HepG2 (cell line): ENCODE data around the gene IL17C. TPM values are rescaled to one million over a fixed set of nuclear protein-coding genes. Genes with fewer than 3 reads are reported as not detected.

ENCODE experiments used
- ARNT2 ChIP-seq: sonication (generic); formaldehyde crosslinking; IDR thresholded peaks from 2 replicates; pipeline ENCODE4 v1.8.0; 2022; ENCODE audit warnings: mild to moderate bottlenecking, low read depth, missing genetic modification reagents, moderate library complexity
- ISL2 ChIP-seq: sonication (generic); formaldehyde crosslinking; IDR thresholded peaks from 2 replicates; pipeline ENCODE4 v1.5.0; 2020; ENCODE audit warnings: missing genetic modification reagents
- ZNF33B ChIP-seq: sonication (generic); formaldehyde crosslinking; IDR thresholded peaks from 2 replicates; pipeline ENCODE4 v1.5.1; 2020; ENCODE audit warnings: mild to moderate bottlenecking, missing genetic modification reagents
- ZNF34 ChIP-seq: sonication (generic); formaldehyde crosslinking; IDR thresholded peaks from 2 replicates; pipeline ENCODE4 v1.4.0; 2020; ENCODE audit warnings: mild to moderate bottlenecking, missing genetic modification reagents, borderline replicate concordance
- ZNF383 ChIP-seq: sonication (generic); formaldehyde crosslinking; IDR thresholded peaks from 2 replicates; pipeline ENCODE4 v1.4.0; 2020; ENCODE audit warnings: missing genetic modification reagents, mild to moderate bottlenecking, borderline replicate concordance
- ZSCAN12 ChIP-seq: sonication (generic); formaldehyde crosslinking; IDR thresholded peaks from 2 replicates; pipeline ENCODE4 v1.9.0; 2021; ENCODE audit warnings: mild to moderate bottlenecking, missing genetic modification reagents
- polyA plus RNA-seq, 8 experiments: library from polyadenylated mRNA; depleted of rRNA in 3 of 8; stranded (reverse) in 7 of 8; unstranded in 1 of 8; fragments of >200 nt; fragmentation: Illumina TruSeq in 4 of 8; extraction: Trizol in 4 of 8; gene quantifications; 2 replicates each; pipeline versions ENCODE4 v1.2.1 to v1.2.3, GENCODE V29; 2011 to 2016; ENCODE audit warnings: low read depth in 4 of 8, missing spikeins in 1 of 8, mixed read lengths in 1 of 8; ENCODE audit not compliant: insufficient read depth in 1 of 8
- total RNA-seq, 5 experiments: library from RNA; depleted of rRNA; stranded (reverse); fragments of >200 nt; fragmentation: Illumina TruSeq; extraction: Trizol; gene quantifications; 2 replicates each; pipeline ENCODE4 v1.2.3, GENCODE V29; 2016; ENCODE audit warnings: low read depth in 1 of 5
- TF ChIP-seq, protein P1 (sequence below): sonication (generic); formaldehyde crosslinking; IDR thresholded peaks from 2 replicates; pipeline ENCODE4 v1.9.0; 2022; ENCODE audit warnings: missing genetic modification reagents, mild to moderate bottlenecking, borderline replicate concordance
- TF ChIP-seq, protein P2 (sequence below): sonication (generic); formaldehyde crosslinking; IDR thresholded peaks from 2 replicates; pipeline ENCODE4 v1.4.0; 2020; ENCODE audit warnings: mild to moderate bottlenecking, missing genetic modification reagents, borderline replicate concordance
- TF ChIP-seq, protein P3 (sequence below): sonication (generic); formaldehyde crosslinking; IDR thresholded peaks from 2 replicates; pipeline ENCODE4; 2020; ENCODE audit warnings: missing genetic modification reagents, mild to moderate bottlenecking, borderline replicate concordance
- TF ChIP-seq, protein P4 (sequence below): sonication (generic); formaldehyde crosslinking; conservative IDR thresholded peaks from 2 replicates; pipeline ENCODE4 v1.8.0; 2022; ENCODE audit warnings: missing genetic modification reagents
- TF ChIP-seq, protein P5 (sequence below): sonication (generic); formaldehyde crosslinking; IDR thresholded peaks from 2 replicates; pipeline ENCODE4 v1.4.0; 2020; ENCODE audit warnings: mild to moderate bottlenecking, missing genetic modification reagents, borderline replicate concordance

The IL17C gene
- total and polyA plus RNA-seq, 2 of the 13 experiments (the other 11 are each of a cell fraction or from before 2014, with no cell fraction given), result not detected

DNA sequence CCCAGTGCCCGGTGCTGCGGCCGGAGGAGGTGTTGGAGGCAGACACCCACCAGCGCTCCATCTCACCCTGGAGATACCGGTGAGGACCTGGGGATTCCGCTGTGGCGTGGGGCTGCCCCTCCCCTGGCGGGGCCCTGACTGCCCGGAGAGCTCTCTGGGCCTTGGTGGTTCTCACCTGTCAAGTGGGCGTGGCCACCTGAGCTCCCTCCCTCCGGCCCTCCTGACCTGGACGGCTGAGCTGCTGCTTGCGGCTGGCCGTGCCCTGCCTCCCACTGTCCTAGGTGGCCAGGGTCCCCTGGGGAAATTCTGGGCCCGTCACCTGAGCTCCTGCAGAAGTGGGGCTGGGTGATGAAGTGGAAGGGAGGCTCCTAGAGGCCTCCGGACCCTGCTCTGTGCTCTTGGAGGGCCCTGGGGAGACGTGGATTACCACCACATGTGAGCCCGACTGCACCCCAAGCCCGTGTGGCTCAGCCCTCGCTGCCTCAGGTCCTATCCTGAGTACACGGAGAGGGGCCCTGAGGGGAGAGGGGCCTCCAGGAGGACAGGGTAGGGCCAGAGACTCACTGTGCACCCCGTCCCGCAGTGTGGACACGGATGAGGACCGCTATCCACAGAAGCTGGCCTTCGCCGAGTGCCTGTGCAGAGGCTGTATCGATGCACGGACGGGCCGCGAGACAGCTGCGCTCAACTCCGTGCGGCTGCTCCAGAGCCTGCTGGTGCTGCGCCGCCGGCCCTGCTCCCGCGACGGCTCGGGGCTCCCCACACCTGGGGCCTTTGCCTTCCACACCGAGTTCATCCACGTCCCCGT is 1.1 kb downstream of the IL17C start (continued):
- peak; percentile 68; the same call in 1 of the 2 replicates for TF ChIP-seq ZNF383
- TF ChIP-seq, protein P1, sequence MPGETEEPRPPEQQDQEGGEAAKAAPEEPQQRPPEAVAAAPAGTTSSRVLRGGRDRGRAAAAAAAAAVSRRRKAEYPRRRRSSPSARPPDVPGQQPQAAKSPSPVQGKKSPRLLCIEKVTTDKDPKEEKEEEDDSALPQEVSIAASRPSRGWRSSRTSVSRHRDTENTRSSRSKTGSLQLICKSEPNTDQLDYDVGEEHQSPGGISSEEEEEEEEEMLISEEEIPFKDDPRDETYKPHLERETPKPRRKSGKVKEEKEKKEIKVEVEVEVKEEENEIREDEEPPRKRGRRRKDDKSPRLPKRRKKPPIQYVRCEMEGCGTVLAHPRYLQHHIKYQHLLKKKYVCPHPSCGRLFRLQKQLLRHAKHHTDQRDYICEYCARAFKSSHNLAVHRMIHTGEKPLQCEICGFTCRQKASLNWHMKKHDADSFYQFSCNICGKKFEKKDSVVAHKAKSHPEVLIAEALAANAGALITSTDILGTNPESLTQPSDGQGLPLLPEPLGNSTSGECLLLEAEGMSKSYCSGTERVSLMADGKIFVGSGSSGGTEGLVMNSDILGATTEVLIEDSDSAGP (CRISPR knock-in tag), result peak; percentile 70; the same call in 1 of the 2 replicates
- TF ChIP-seq ZNF33B (CRISPR knock-in tag), result 0 out of 2 replicates have a peak, but pooled peaks have one; percentile 10
- TF ChIP-seq, protein P2, sequence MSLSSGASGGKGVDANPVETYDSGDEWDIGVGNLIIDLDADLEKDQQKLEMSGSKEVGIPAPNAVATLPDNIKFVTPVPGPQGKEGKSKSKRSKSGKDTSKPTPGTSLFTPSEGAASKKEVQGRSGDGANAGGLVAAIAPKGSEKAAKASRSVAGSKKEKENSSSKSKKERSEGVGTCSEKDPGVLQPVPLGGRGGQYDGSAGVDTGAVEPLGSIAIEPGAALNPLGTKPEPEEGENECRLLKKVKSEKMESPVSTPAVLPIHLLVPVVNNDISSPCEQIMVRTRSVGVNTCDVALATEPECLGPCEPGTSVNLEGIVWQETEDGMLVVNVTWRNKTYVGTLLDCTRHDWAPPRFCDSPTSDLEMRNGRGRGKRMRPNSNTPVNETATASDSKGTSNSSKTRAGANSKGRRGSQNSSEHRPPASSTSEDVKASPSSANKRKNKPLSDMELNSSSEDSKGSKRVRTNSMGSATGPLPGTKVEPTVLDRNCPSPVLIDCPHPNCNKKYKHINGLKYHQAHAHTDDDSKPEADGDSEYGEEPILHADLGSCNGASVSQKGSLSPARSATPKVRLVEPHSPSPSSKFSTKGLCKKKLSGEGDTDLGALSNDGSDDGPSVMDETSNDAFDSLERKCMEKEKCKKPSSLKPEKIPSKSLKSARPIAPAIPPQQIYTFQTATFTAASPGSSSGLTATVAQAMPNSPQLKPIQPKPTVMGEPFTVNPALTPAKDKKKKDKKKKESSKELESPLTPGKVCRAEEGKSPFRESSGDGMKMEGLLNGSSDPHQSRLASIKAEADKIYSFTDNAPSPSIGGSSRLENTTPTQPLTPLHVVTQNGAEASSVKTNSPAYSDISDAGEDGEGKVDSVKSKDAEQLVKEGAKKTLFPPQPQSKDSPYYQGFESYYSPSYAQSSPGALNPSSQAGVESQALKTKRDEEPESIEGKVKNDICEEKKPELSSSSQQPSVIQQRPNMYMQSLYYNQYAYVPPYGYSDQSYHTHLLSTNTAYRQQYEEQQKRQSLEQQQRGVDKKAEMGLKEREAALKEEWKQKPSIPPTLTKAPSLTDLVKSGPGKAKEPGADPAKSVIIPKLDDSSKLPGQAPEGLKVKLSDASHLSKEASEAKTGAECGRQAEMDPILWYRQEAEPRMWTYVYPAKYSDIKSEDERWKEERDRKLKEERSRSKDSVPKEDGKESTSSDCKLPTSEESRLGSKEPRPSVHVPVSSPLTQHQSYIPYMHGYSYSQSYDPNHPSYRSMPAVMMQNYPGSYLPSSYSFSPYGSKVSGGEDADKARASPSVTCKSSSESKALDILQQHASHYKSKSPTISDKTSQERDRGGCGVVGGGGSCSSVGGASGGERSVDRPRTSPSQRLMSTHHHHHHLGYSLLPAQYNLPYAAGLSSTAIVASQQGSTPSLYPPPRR, result 0 out of 2 replicates have a peak, but pooled peaks have one; percentile 29
- TF ChIP-seq ISL2 (CRISPR knock-in tag), result no peak
- TF ChIP-seq, protein P3, sequence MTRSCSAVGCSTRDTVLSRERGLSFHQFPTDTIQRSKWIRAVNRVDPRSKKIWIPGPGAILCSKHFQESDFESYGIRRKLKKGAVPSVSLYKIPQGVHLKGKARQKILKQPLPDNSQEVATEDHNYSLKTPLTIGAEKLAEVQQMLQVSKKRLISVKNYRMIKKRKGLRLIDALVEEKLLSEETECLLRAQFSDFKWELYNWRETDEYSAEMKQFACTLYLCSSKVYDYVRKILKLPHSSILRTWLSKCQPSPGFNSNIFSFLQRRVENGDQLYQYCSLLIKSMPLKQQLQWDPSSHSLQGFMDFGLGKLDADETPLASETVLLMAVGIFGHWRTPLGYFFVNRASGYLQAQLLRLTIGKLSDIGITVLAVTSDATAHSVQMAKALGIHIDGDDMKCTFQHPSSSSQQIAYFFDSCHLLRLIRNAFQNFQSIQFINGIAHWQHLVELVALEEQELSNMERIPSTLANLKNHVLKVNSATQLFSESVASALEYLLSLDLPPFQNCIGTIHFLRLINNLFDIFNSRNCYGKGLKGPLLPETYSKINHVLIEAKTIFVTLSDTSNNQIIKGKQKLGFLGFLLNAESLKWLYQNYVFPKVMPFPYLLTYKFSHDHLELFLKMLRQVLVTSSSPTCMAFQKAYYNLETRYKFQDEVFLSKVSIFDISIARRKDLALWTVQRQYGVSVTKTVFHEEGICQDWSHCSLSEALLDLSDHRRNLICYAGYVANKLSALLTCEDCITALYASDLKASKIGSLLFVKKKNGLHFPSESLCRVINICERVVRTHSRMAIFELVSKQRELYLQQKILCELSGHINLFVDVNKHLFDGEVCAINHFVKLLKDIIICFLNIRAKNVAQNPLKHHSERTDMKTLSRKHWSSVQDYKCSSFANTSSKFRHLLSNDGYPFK (CRISPR knock-in tag), result 0 out of 2 replicates have a peak, but pooled peaks have one; percentile 11
- 0 out of 2 replicates have a peak, but pooled peaks have one; percentile 41 for TF ChIP-seq ARNT2 (CRISPR knock-in tag)
- TF ChIP-seq ZNF34, result peak; percentile 53; the same call in 1 of the 2 replicates
- TF ChIP-seq, protein P4, sequence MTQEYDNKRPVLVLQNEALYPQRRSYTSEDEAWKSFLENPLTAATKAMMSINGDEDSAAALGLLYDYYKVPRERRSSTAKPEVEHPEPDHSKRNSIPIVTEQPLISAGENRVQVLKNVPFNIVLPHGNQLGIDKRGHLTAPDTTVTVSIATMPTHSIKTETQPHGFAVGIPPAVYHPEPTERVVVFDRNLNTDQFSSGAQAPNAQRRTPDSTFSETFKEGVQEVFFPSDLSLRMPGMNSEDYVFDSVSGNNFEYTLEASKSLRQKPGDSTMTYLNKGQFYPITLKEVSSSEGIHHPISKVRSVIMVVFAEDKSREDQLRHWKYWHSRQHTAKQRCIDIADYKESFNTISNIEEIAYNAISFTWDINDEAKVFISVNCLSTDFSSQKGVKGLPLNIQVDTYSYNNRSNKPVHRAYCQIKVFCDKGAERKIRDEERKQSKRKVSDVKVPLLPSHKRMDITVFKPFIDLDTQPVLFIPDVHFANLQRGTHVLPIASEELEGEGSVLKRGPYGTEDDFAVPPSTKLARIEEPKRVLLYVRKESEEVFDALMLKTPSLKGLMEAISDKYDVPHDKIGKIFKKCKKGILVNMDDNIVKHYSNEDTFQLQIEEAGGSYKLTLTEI, result no peak
- no peak for TF ChIP-seq ZSCAN12 (CRISPR knock-in tag)
- TF ChIP-seq, protein P5, sequence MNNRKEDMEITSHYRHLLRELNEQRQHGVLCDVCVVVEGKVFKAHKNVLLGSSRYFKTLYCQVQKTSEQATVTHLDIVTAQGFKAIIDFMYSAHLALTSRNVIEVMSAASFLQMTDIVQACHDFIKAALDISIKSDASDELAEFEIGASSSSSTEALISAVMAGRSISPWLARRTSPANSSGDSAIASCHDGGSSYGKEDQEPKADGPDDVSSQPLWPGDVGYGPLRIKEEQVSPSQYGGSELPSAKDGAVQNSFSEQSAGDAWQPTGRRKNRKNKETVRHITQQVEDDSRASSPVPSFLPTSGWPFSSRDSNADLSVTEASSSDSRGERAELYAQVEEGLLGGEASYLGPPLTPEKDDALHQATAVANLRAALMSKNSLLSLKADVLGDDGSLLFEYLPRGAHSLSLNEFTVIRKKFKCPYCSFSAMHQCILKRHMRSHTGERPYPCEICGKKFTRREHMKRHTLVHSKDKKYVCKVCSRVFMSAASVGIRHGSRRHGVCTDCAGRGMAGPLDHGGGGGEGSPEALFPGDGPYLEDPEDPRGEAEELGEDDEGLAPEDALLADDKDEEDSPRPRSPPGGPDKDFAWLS (CRISPR knock-in tag), result 0 out of 2 replicates have a peak, but pooled peaks have one; percentile 34
